NT2/D1 (cell line): ENCODE measurements around the gene PMEL.

Source experiments
- DNase-seq: peaks from one replicate; pipeline ENCODE4 v3.0.0-alpha.2; 2011; ENCODE audit warnings: low read depth, low spot score
- H3K27me3 ChIP-seq: 2 replicates; pipeline ENCODE4 v1.6.0; 2011; ENCODE audit warnings: mild to moderate bottlenecking; ENCODE audit not compliant: insufficient read length, insufficient read depth
- H3K36me3 ChIP-seq: 2 replicates; pipeline ENCODE4 v1.6.1; 2011; ENCODE audit warnings: mild to moderate bottlenecking, low read length, mixed read lengths; ENCODE audit not compliant: insufficient read depth, insufficient read length
- H3K4me1 ChIP-seq: 2 replicates; pipeline ENCODE4 v1.5.1; 2011; ENCODE audit not compliant: insufficient read depth, insufficient read length
- H3K4me3 ChIP-seq: 2 replicates; pipeline ENCODE4 v1.5.1; 2011; ENCODE audit warnings: low read depth; ENCODE audit not compliant: insufficient read length
- H3K9ac ChIP-seq: 2 replicates; pipeline ENCODE4 v1.6.0; 2011; ENCODE audit warnings: low read depth; ENCODE audit not compliant: insufficient read length
- H3K9me3 ChIP-seq: 2 replicates; pipeline ENCODE4 v1.5.1; 2011; ENCODE audit warnings: mild to moderate bottlenecking, low read length; ENCODE audit not compliant: insufficient read depth
- SUZ12 ChIP-seq: IDR thresholded peaks from 2 replicates; pipeline ENCODE4 v1.6.1; 2011; ENCODE audit not compliant: insufficient read length, insufficient read depth; ENCODE audit errors: extremely low read depth
- YY1 ChIP-seq: IDR thresholded peaks from 2 replicates; pipeline ENCODE4 v1.6.1; 2011; ENCODE audit not compliant: insufficient read length, insufficient read depth
- ZNF274 ChIP-seq: IDR thresholded peaks from 2 replicates; pipeline ENCODE4 v1.6.1; 2011; ENCODE audit warnings: mild to moderate bottlenecking, low read depth, low read length

The PMEL gene

GRCh38 chr12:55979069-55979468 lies 13.2 kb upstream of the PMEL start:
- DNase-seq: no peak
- H3K4me1 ChIP-seq: no peaks in the 10 kb centered on the region

GRCh38 chr12:55978393-55978792 lies 12.6 kb upstream of the PMEL start:
- Histone ChIP-seq H3K9me3 (no peaks in the 10 kb centered on the region), H3K4me3 (no peak overlapping the region), H3K9ac (no peak overlapping the region), H3K36me3 (peaks cover 57% of the 10 kb centered on the region), H3K4me1 (no peaks in the 10 kb centered on the region), H3K27me3 (no peaks in the 10 kb centered on the region)
- DNase-seq: no peak
- TF ChIP-seq YY1 (no peak), ZNF274 (no peak), SUZ12 (no peak)

More at GRCh38 chr12:55979069-55979468, 13.2 kb upstream of the PMEL start:
- Histone ChIP-seq H3K9me3 (no peaks in the 10 kb centered on the region), H3K27me3 (no peaks in the 10 kb centered on the region), H3K9ac (no peak overlapping the region), H3K36me3 (peaks cover 62% of the 10 kb centered on the region), H3K4me3 (no peak overlapping the region)
- TF ChIP-seq SUZ12: no peak
- TF ChIP-seq YY1: no peak
- TF ChIP-seq ZNF274: no peak

- Histone ChIP-seq H3K4me1 (peaks cover 3% of the 10 kb centered on the region), H3K9me3 (no peaks in the 10 kb centered on the region), H3K36me3 (peaks cover 59% of the 10 kb centered on the region), H3K27me3 (no peaks in the 10 kb centered on the region), H3K4me3 (peak overlapping the region; percentile 95), H3K9ac (peak overlapping the region; percentile 99)
- DNase-seq: peak; percentile 38
- TF ChIP-seq SUZ12 (no peak), YY1 (no peak), ZNF274 (no peak)
Measured at GRCh38 chr12:55974308-55974730, 8.5 kb upstream of the PMEL start.

- Histone ChIP-seq H3K9ac (peak within 1 kb of the TSS; percentile 99), H3K4me1 (peaks cover 3% of the 10 kb centered on the region), H3K27me3 (no peaks in the 10 kb centered on the region), H3K36me3 (peaks cover 59% of the 10 kb centered on the region), H3K4me3 (peak within 1 kb of the TSS; percentile 95), H3K9me3 (no peaks in the 10 kb centered on the region)
- DNase-seq: peak; percentile 100
- TF ChIP-seq SUZ12: no peak
- no peak for TF ChIP-seq ZNF274
- TF ChIP-seq YY1: no peak
Measured at GRCh38 chr12:55973599-55974307, 7.9 kb upstream of the PMEL start, which contains the start of gene RAB5B. RAB5B (plus strand) TSS chr12:55974078; CDS start chr12:55986961, 12,883 bp downstream.

DNA sequence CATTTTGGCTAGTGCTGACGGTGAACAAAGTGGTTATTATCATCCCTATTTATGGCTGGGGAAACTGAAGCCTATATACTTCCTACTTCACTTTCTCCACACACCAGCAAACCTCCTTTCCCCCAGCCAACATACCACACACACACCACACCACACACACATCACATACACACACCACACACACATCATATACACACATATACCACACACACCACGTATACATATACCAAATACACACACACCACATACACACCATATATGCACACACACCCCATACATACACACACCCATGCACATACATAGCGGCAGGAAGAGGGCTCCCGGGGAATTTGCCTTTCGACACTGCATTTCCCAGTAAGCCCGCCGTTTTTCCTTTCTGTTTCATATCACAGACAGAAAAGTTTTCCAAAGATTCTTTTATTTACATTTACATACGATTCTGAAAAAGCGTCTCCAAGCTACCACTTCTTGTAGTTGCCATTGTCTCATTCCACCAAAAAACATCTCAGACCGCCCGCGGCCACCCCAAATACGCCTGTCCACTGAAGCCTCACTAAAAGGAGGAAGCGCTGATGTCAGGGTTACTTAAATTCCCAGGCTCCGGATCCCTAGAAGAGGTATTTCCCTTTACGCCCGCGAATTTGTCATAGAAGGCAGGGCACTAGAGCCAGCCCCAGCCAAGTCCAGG lies 7.2 kb upstream of the PMEL start:
- H3K4me1 ChIP-seq: peaks cover 3% of the 10 kb centered on the region
- H3K36me3 ChIP-seq: peaks cover 61% of the 10 kb centered on the region
- no peaks in the 10 kb centered on the region for H3K9me3 ChIP-seq
- H3K9ac ChIP-seq: peak overlapping the region; percentile 69
- H3K27me3 ChIP-seq: no peaks in the 10 kb centered on the region
- no peak for TF ChIP-seq YY1
- peak overlapping the region; percentile 33 for H3K4me3 ChIP-seq
- DNase-seq: no peak

GRCh38 chr12:55972456-55972855 lies 6.6 kb upstream of the PMEL start:
- no peaks in the 10 kb centered on the region for H3K9me3 ChIP-seq
- DNase-seq: no peak
- H3K4me1 ChIP-seq: peaks cover 3% of the 10 kb centered on the region
- TF ChIP-seq ZNF274: no peak
- TF ChIP-seq YY1: no peak
- TF ChIP-seq SUZ12: no peak
- peaks cover 60% of the 10 kb centered on the region for H3K36me3 ChIP-seq
- no peaks in the 10 kb centered on the region for H3K27me3 ChIP-seq
- H3K9ac ChIP-seq: peak overlapping the region; percentile 69
- H3K4me3 ChIP-seq: peak overlapping the region; percentile 33

DNA sequence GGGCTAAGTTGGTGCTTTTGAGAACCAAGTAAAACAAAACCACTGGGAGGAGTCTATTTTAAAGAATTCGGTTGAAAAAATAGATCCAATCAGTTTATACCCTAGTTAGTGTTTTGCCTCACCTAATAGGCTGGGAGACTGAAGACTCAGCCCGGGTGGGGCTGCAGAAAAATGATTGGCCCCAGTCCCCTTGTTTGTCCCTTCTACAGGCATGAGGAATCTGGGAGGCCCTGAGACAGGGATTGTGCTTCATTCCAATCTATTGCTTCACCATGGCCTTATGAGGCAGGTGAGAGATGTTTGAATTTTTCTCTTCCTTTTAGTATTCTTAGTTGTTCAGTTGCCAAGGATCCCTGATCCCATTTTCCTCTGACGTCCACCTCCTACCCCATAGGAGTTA lies 6.2 kb upstream of the PMEL start:
- H3K9me3 ChIP-seq: no peaks in the 10 kb centered on the region
- H3K27me3 ChIP-seq: no peaks in the 10 kb centered on the region
- H3K4me1 ChIP-seq: peaks cover 3% of the 10 kb centered on the region
- TF ChIP-seq ZNF274: no peak
- TF ChIP-seq YY1: no peak
- TF ChIP-seq SUZ12: no peak
- no peak overlapping the region for H3K9ac ChIP-seq
- H3K4me3 ChIP-seq: no peak overlapping the region
- H3K36me3 ChIP-seq: peaks cover 56% of the 10 kb centered on the region
- DNase-seq: no peak
